K562 (cell line): ENCODE measurements around the gene MEAF6. TPM values are rescaled to one million over a fixed set of nuclear protein-coding genes. Genes with fewer than 3 reads are reported as not detected.

Experiments
- ILK ChIP-seq: fragments of 450-650 bp; IDR thresholded peaks from 2 replicates; pipeline ENCODE4 v1.6.1; 2016; ENCODE audit warnings: missing genetic modification characterization, low read depth, mild to moderate bottlenecking, missing compliant biosample characterization, moderate library complexity, borderline replicate concordance
- KHSRP ChIP-seq: fragments of 450-650 bp; IDR thresholded peaks from 2 replicates; pipeline ENCODE4 v1.6.1; 2017
- MBD1 ChIP-seq: fragments of 250-450 bp; sonication (Bioruptor Pico); IDR thresholded peaks from 2 replicates; pipeline ENCODE4 v1.8.0; 2022; ENCODE audit warnings: inconsistent platforms
- RBM22 ChIP-seq: fragments of 200-400 bp; formaldehyde crosslinking; IDR thresholded peaks from 2 replicates; pipeline ENCODE4 v1.6.1; 2018; ENCODE audit warnings: low read length, low read depth; ENCODE audit not compliant: poor library complexity, severe bottlenecking
- THAP12 ChIP-seq: fragments of 250-450 bp; sonication (Bioruptor Pico); IDR thresholded peaks from 2 replicates; pipeline ENCODE4 v1.9.0; 2021; ENCODE audit warnings: mild to moderate bottlenecking, inconsistent platforms
- ZMIZ1 ChIP-seq, 2 experiments: fragments of 150-350 bp in 1 of 2; IDR thresholded peaks; 2 replicates each; pipeline ENCODE4 v1.6.1; 2012 to 2016; ENCODE audit warnings: low read depth in 2 of 2, low read length in 2 of 2, mild to moderate bottlenecking in 1 of 2, moderate library complexity in 1 of 2
- ZNF511 ChIP-seq: sonication (generic); formaldehyde crosslinking; IDR thresholded peaks from 2 replicates; pipeline ENCODE4 v1.8.0; 2022; ENCODE audit warnings: mild to moderate bottlenecking, missing genetic modification reagents
- polyA plus RNA-seq, 8 experiments: library from polyadenylated mRNA; depleted of rRNA in 4 of 8; stranded (reverse) in 5 of 8; unstranded in 3 of 8; fragments of >200 nt; fragmentation: Nextera tagmentation in 2 of 8; fragmentation: Illumina TruSeq in 1 of 8; extraction: Ambion mirVana in 2 of 8; extraction: Trizol in 1 of 8; gene quantifications; 2 replicates each; pipeline versions ENCODE4 v1.2.1 to v1.2.3, GENCODE V29; 2011 to 2014; ENCODE audit warnings: inconsistent platforms in 1 of 8, missing spikeins in 1 of 8
- total RNA-seq, 7 experiments: library from RNA; depleted of rRNA in 6 of 7; stranded (reverse); fragments of >200 nt in 6 of 7; fragmentation: Illumina TruSeq in 2 of 7; extraction: Trizol in 2 of 7; gene quantifications; 2 replicates each; pipeline versions ENCODE4 v1.2.1 to v1.2.3, GENCODE V29; 2011 to 2021; ENCODE audit warnings: low replicate concordance in 1 of 7
- TF ChIP-seq, protein P1 (sequence below): fragments of 250-450 bp; sonication (Bioruptor Pico); IDR thresholded peaks from 2 replicates; pipeline ENCODE4 v1.4.0; 2020; ENCODE audit warnings: mild to moderate bottlenecking
- TF ChIP-seq, protein P2 (sequence below): fragments of 250-450 bp; sonication (Bioruptor Pico); IDR thresholded peaks from 2 replicates; pipeline ENCODE4 v1.4.0; 2020; ENCODE audit warnings: mild to moderate bottlenecking, moderate library complexity, borderline replicate concordance
- TF ChIP-seq, protein P3 (sequence below): fragments of 450-650 bp; IDR thresholded peaks from 2 replicates; pipeline ENCODE4 v1.6.1; 2014; ENCODE audit warnings: low read depth, mild to moderate bottlenecking, moderate library complexity, borderline replicate concordance

The MEAF6 gene
- total and polyA plus RNA-seq, 9 of the 15 experiments (the other 6 are each of a cell fraction or from before 2014, with no cell fraction given): 55.0 to 151 (median 92.3) TPM

DNA sequence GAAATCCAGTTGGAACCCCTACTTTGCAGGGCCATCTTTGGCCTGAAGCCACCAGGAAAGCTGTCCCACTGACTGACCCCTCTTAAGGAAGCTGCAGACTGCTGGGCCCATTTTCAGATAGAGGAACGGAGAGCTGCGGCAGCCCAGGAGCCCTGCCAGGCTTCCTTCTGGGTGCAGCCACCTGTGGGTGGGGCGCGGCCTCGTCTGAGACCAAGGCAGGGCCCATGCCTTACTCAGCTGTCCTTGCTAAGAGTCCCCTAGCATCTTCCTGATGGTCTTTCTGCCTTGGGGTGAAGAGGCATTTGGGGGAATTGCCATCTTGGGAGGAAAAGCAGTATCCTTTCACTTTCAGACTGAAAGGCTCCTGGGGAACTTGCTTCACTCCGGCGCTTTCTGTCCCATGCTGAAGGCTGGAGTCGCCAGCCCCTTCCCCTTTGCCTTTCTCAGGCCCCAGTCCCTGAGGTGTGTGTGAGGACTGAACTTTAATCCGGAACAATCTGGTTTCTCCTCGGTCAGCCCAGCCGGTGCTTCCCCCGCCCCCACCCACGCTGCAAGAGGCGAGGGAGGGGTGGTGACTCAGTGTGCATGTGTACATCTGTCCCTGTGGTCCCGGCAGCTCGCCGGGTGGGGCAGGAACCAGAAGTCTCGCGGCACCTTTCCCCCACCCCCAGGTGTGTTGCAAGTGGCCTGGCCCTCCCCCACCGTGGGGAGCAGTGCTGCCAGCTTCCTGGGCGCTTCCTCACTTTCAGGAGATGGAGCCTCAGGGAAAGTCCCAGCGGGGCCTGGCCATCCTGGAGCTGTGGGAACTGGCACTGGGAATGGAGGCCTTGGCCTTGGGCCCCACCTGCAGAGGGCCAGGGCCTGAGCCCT, 35.1 kb downstream of the MEAF6 start (continued):
- TF ChIP-seq ZMIZ1 (IDR thresholded peaks at IDR 0.05; ENCODE audit: low read depth in 2 of 2, low read length in 2 of 2) (no peak), RBM22 (no peak), KHSRP (no peak), MBD1 (CRISPR knock-in tag) (no peak), ZNF511 (0 out of 2 replicates have a peak, but pooled peaks have one; percentile 60), THAP12 (CRISPR knock-in tag) (no peak), ILK (tag) (no peak)
- TF ChIP-seq, protein P1, sequence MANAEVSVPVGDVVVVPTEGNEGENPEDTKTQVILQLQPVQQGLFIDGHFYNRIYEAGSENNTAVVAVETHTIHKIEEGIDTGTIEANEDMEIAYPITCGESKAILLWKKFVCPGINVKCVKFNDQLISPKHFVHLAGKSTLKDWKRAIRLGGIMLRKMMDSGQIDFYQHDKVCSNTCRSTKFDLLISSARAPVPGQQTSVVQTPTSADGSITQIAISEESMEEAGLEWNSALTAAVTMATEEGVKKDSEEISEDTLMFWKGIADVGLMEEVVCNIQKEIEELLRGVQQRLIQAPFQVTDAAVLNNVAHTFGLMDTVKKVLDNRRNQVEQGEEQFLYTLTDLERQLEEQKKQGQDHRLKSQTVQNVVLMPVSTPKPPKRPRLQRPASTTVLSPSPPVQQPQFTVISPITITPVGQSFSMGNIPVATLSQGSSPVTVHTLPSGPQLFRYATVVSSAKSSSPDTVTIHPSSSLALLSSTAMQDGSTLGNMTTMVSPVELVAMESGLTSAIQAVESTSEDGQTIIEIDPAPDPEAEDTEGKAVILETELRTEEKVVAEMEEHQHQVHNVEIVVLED (CRISPR knock-in tag): no peak
- TF ChIP-seq, protein P2, sequence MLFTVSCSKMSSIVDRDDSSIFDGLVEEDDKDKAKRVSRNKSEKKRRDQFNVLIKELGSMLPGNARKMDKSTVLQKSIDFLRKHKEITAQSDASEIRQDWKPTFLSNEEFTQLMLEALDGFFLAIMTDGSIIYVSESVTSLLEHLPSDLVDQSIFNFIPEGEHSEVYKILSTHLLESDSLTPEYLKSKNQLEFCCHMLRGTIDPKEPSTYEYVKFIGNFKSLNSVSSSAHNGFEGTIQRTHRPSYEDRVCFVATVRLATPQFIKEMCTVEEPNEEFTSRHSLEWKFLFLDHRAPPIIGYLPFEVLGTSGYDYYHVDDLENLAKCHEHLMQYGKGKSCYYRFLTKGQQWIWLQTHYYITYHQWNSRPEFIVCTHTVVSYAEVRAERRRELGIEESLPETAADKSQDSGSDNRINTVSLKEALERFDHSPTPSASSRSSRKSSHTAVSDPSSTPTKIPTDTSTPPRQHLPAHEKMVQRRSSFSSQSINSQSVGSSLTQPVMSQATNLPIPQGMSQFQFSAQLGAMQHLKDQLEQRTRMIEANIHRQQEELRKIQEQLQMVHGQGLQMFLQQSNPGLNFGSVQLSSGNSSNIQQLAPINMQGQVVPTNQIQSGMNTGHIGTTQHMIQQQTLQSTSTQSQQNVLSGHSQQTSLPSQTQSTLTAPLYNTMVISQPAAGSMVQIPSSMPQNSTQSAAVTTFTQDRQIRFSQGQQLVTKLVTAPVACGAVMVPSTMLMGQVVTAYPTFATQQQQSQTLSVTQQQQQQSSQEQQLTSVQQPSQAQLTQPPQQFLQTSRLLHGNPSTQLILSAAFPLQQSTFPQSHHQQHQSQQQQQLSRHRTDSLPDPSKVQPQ (CRISPR knock-in tag): no peak
- TF ChIP-seq, protein P3, sequence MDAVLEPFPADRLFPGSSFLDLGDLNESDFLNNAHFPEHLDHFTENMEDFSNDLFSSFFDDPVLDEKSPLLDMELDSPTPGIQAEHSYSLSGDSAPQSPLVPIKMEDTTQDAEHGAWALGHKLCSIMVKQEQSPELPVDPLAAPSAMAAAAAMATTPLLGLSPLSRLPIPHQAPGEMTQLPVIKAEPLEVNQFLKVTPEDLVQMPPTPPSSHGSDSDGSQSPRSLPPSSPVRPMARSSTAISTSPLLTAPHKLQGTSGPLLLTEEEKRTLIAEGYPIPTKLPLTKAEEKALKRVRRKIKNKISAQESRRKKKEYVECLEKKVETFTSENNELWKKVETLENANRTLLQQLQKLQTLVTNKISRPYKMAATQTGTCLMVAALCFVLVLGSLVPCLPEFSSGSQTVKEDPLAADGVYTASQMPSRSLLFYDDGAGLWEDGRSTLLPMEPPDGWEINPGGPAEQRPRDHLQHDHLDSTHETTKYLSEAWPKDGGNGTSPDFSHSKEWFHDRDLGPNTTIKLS: no peak
